Glutamatergic neuron (in vitro differentiated cells): ENCODE results near the gene ZNF584. TPM values are rescaled to one million over a fixed set of nuclear protein-coding genes. Genes with fewer than 3 reads are reported as not detected.

Experiments
- DNase-seq: peaks from one replicate; pipeline ENCODE4 v3.0.0; 2022
- H3K27ac Mint-ChIP-seq: one replicate; pipeline ENCODE4 v1.8.0; 2020; ENCODE audit warnings: mild to moderate bottlenecking, mixed read lengths, inconsistent platforms; ENCODE audit not compliant: unreplicated experiment
- H3K27me3 Mint-ChIP-seq: one replicate; pipeline ENCODE4 v1.8.0; 2020; ENCODE audit warnings: mild to moderate bottlenecking, moderate library complexity, mixed read lengths, inconsistent platforms; ENCODE audit not compliant: unreplicated experiment
- H3K36me3 Mint-ChIP-seq: one replicate; pipeline ENCODE4 v1.8.0; 2020; ENCODE audit warnings: mild to moderate bottlenecking, mixed read lengths, inconsistent platforms; ENCODE audit not compliant: unreplicated experiment
- H3K4me1 Mint-ChIP-seq: one replicate; pipeline ENCODE4 v1.8.0; 2020; ENCODE audit warnings: mild to moderate bottlenecking, low read depth, mixed read lengths, inconsistent platforms; ENCODE audit not compliant: unreplicated experiment
- H3K4me3 Mint-ChIP-seq: one replicate; pipeline ENCODE4 v1.8.0; 2020; ENCODE audit warnings: mild to moderate bottlenecking, mixed read lengths, inconsistent platforms; ENCODE audit not compliant: unreplicated experiment
- H3K9me3 Mint-ChIP-seq: one replicate; pipeline ENCODE4 v1.8.0; 2020; ENCODE audit warnings: mild to moderate bottlenecking, moderate library complexity, mixed read lengths, inconsistent platforms; ENCODE audit not compliant: unreplicated experiment
- CTCF ChIP-seq: fragments of 200-600 bp; sonication (generic); IDR thresholded peaks from one replicate; pipeline ENCODE4 v1.5.0; 2021; ENCODE audit not compliant: partially characterized antibody, unreplicated experiment
- total RNA-seq: library from RNA; stranded (reverse); fragmentation: NEBNext Ultra II Directional; extraction: Animal tissue kit (Norgen Biotek cat#: 25700); gene quantifications from one replicate; pipeline ENCODE4 v1.2.1, GENCODE V29; 2021; ENCODE audit not compliant: unreplicated experiment

ZNF584 gene
- total RNA-seq, 1 donor from 2014 or later, result 5.8 TPM

GRCh38 chr19:58386576-58387337 is 21.7 kb upstream of the ZNF584 start, which contains the start of gene RPS5:
Gene RPS5 (plus strand): TSS chr19:58387269. CDS start chr19:58388138, 869 bp downstream.
- Mint-ChIP-seq H3K4me3 (peak within 1 kb of the TSS; percentile 97), H3K27me3 (peaks cover 4% of the 10 kb centered on the region), H3K4me1 (peaks cover 9% of the 10 kb centered on the region), H3K9me3 (peaks cover 6% of the 10 kb centered on the region), H3K27ac (peak within 1 kb of the TSS; percentile 97), H3K36me3 (no peaks in the 10 kb centered on the region)
- TF ChIP-seq CTCF, result no peak
- peak; percentile 90 for DNase-seq

- Mint-ChIP-seq H3K4me1 (peaks cover 6% of the 10 kb centered on the region), H3K4me3 (peak overlapping the region; percentile 97), H3K27me3 (peaks cover 4% of the 10 kb centered on the region), H3K27ac (peak overlapping the region; percentile 97), H3K36me3 (no peaks in the 10 kb centered on the region), H3K9me3 (peaks cover 6% of the 10 kb centered on the region)
- DNase-seq, result no peak
- TF ChIP-seq CTCF, result no peak
Measured at GRCh38 chr19:58387338-58388174, 20.9 kb upstream of the ZNF584 start.

- Mint-ChIP-seq H3K27me3 (peaks cover 4% of the 10 kb centered on the region), H3K4me3 (peak overlapping the region; percentile 97), H3K36me3 (no peaks in the 10 kb centered on the region), H3K4me1 (peaks cover 6% of the 10 kb centered on the region), H3K9me3 (peaks cover 6% of the 10 kb centered on the region), H3K27ac (peak overlapping the region; percentile 97)
- no peak for TF ChIP-seq CTCF
- DNase-seq, result no peak
Measured at GRCh38 chr19:58388175-58388526, 20.3 kb upstream of the ZNF584 start.

- peaks cover 2% of the 10 kb centered on the region for H3K4me1 Mint-ChIP-seq
- H3K9me3 Mint-ChIP-seq, result peaks cover 8% of the 10 kb centered on the region
- peaks cover 8% of the 10 kb centered on the region for H3K27me3 Mint-ChIP-seq
- no peaks in the 10 kb centered on the region for H3K36me3 Mint-ChIP-seq
- H3K27ac Mint-ChIP-seq, result no peak overlapping the region
- no peak for DNase-seq
- TF ChIP-seq CTCF, result no peak
- no peak overlapping the region for H3K4me3 Mint-ChIP-seq
Measured at GRCh38 chr19:58392945-58393724, 15.3 kb upstream of the ZNF584 start.
